Small intestine (tissue), 7 donors: ENCODE measurements around the gene WDR45B. TPM values are rescaled to one million over a fixed set of nuclear protein-coding genes. Genes with fewer than 3 reads are reported as not detected.
"Not testable (repeated sequence)": the region's sequence is repeated elsewhere in the genome, so short reads cannot be mapped to it uniquely, and the experiment has no call there.

Experiments used
- DNase-seq, 2 donors: peaks; one replicate each; pipeline versions ENCODE4 v3.0.0 to v3.0.0-alpha.2; 2013
- FAIRE-seq: peaks from 2 replicates; lab custom pipeline; 2012; peaks lifted over from hg19 to GRCh38; lab: Jason Lieb, UNC
- H3K27ac ChIP-seq, 3 donors: one replicate each; pipeline ENCODE4 v1.5.1; 2013; ENCODE audit warnings: low read length in 2 of 3, mild to moderate bottlenecking in 2 of 3, control low read depth in 1 of 3, inconsistent platforms in 1 of 3, low read depth in 1 of 3, moderate library complexity in 1 of 3
- H3K27me3 ChIP-seq, 3 donors: one replicate each; pipeline ENCODE4 v1.6.1; 2013; ENCODE audit warnings: low read length in 3 of 3, inconsistent platforms in 1 of 3; ENCODE audit not compliant: control insufficient read depth in 3 of 3, insufficient read depth in 3 of 3
- H3K36me3 ChIP-seq, 3 donors: one replicate each; pipeline ENCODE4 v1.6.1; 2013; ENCODE audit warnings: low read length in 3 of 3, inconsistent platforms in 1 of 3, low read depth in 1 of 3, mild to moderate bottlenecking in 1 of 3, moderate library complexity in 1 of 3; ENCODE audit not compliant: control insufficient read depth in 3 of 3, insufficient read depth in 2 of 3
- H3K4me1 ChIP-seq, 3 donors: one replicate each; pipeline ENCODE4 v1.6.1; 2013; ENCODE audit warnings: low read length in 2 of 3, inconsistent platforms in 1 of 3, low read depth in 1 of 3, mild to moderate bottlenecking in 1 of 3, moderate library complexity in 1 of 3; ENCODE audit not compliant: control insufficient read depth in 3 of 3, insufficient read depth in 2 of 3
- H3K4me3 ChIP-seq, 3 donors: one replicate each; pipeline ENCODE4 v1.5.1; 2013; ENCODE audit warnings: low read length in 3 of 3, control low read depth in 1 of 3, inconsistent platforms in 1 of 3, low read depth in 1 of 3, mild to moderate bottlenecking in 1 of 3, moderate library complexity in 1 of 3
- H3K9me3 ChIP-seq, 2 donors: one replicate each; pipeline ENCODE4 v1.6.1; 2013; ENCODE audit warnings: low read depth in 1 of 2, low read length in 1 of 2; ENCODE audit not compliant: control insufficient read depth in 2 of 2, insufficient read depth in 1 of 2
- WGBS, 3 donors: extraction: QIAGEN DNeasy Blood & Tissue Kit; methylation state at CpG; one replicate each; pipeline ENCODE4 v1.1.7; 2013; 5-methylcytosine and 5-hydroxymethylcytosine counted together
- polyA plus RNA-seq, 4 donors: library from polyadenylated mRNA; stranded (reverse) in 3 of 4; unstranded in 1 of 4; fragments of 200-250 nt in 3 of 4; fragments of 120-200 nt in 1 of 4; gene quantifications; one replicate each; pipeline versions ENCODE4 v1.2.1 to v1.2.3, GENCODE V29; 2013
- donor health status: healthy with polysubstance abuse.
- donor health status: control.
- donor health status: control.
- donor health status: Bipolar disorder and iron deficiency.
- donor health status: healthy.

The WDR45B gene
- polyA plus RNA-seq, 4 donors: 60.4 to 69.7 (median 66.3) TPM

GRCh38 chr17:82658331-82658730 is 10.1 kb upstream of the WDR45B start:
- no peak overlapping the region for H3K4me3 ChIP-seq
- H3K27ac ChIP-seq: no peak overlapping the region
- FAIRE-seq: no peak
- no peak for DNase-seq
- peaks cover 0 to 72% (median 0%) of the 10 kb centered on the region in 3 donors for H3K36me3 ChIP-seq
- no peaks in the 10 kb centered on the region for H3K27me3 ChIP-seq
- peaks cover 0 to 10% of the 10 kb centered on the region in 2 donors for H3K9me3 ChIP-seq
- peaks cover 0 to 20% (median 0%) of the 10 kb centered on the region in 3 donors for H3K4me1 ChIP-seq
- WGBS, 3 donors: 96 to 97% (median 97%) methylated on average over 23 of the region's 23 CpGs

- Histone ChIP-seq H3K4me3 (no peak overlapping the region), H3K27ac (no peak overlapping the region), H3K9me3 (peaks cover 0 to 10% of the 10 kb centered on the region in 2 donors), H3K36me3 (peaks cover 0 to 68% (median 0%) of the 10 kb centered on the region in 3 donors), H3K4me1 (peaks cover 0 to 20% (median 0%) of the 10 kb centered on the region in 3 donors), H3K27me3 (no peaks in the 10 kb centered on the region)
- WGBS, 3 donors: 96 to 97% (median 97%) methylated on average over 19 of the region's 19 CpGs
- FAIRE-seq: no peak
- DNase-seq: no peak
Measured at GRCh38 chr17:82657926-82658325, 9.7 kb upstream of the WDR45B start.

GRCh38 chr17:82656266-82656665 is 8.0 kb upstream of the WDR45B start:
- FAIRE-seq: no peak
- Histone ChIP-seq H3K4me1 (peaks cover 0 to 20% (median 0%) of the 10 kb centered on the region in 3 donors), H3K36me3 (peaks cover 0 to 58% (median 0%) of the 10 kb centered on the region in 3 donors), H3K4me3 (no peak overlapping the region), H3K27me3 (no peaks in the 10 kb centered on the region), H3K9me3 (peaks cover 0 to 10% of the 10 kb centered on the region in 2 donors), H3K27ac (no peak overlapping the region)
- no peak for DNase-seq
- WGBS, 3 donors: 89 to 94% (median 91%) methylated on average over 16 of the region's 16 CpGs

- DNase-seq: peak; percentile 65 to 76
- H3K36me3 ChIP-seq: peaks cover 0 to 51% (median 0%) of the 10 kb centered on the region in 3 donors
- no peak for FAIRE-seq
- H3K4me1 ChIP-seq: peaks cover 0 to 20% (median 0%) of the 10 kb centered on the region in 3 donors
- 33 to 66% (median 52%) methylated on average over 13 of the region's 13 CpGs for WGBS, 3 donors
- no peak overlapping the region for H3K4me3 ChIP-seq
- peaks cover 0 to 10% of the 10 kb centered on the region in 2 donors for H3K9me3 ChIP-seq
- H3K27ac ChIP-seq: peak overlapping the region; percentile 38 to 88 (median 72)
- no peaks in the 10 kb centered on the region for H3K27me3 ChIP-seq
Measured at GRCh38 chr17:82655523-82655922, 7.3 kb upstream of the WDR45B start.

- H3K27ac ChIP-seq: peak overlapping the region; percentile 38 to 88 (median 72)
- H3K27me3 ChIP-seq: no peaks in the 10 kb centered on the region
- DNase-seq (peak; percentile 72 to 75), FAIRE-seq (no peak)
- H3K36me3 ChIP-seq: peaks cover 0 to 46% (median 0%) of the 10 kb centered on the region in 3 donors
- 29 to 44% (median 33%) methylated on average over 15 of the region's 15 CpGs for WGBS, 3 donors
- peak overlapping the region in 1 of 3 donors; percentile 8 for H3K4me3 ChIP-seq
- H3K4me1 ChIP-seq: peaks cover 0 to 20% (median 0%) of the 10 kb centered on the region in 3 donors
- H3K9me3 ChIP-seq: peaks cover 0 to 10% of the 10 kb centered on the region in 2 donors
Measured at GRCh38 chr17:82655038-82655479, 6.8 kb upstream of the WDR45B start.

- peaks cover 0 to 20% (median 0%) of the 10 kb centered on the region in 3 donors for H3K4me1 ChIP-seq
- H3K36me3 ChIP-seq: peaks cover 0 to 42% (median 0%) of the 10 kb centered on the region in 3 donors
- H3K27me3 ChIP-seq, H3K4me3 ChIP-seq, FAIRE-seq, DNase-seq: not testable (repeated sequence)
- peak overlapping the region; percentile 38 to 88 (median 72) for H3K27ac ChIP-seq
- peaks cover 0 to 10% of the 10 kb centered on the region in 2 donors for H3K9me3 ChIP-seq
- 55 to 78% (median 73%) methylated on average over 6 of the region's 6 CpGs for WGBS, 3 donors
Measured at GRCh38 chr17:82654611-82655010, 6.4 kb upstream of the WDR45B start.

GRCh38 chr17:82653651-82654528 is 5.6 kb upstream of the WDR45B start:
- no peak overlapping the region for H3K4me3 ChIP-seq

GRCh38 chr17:82650723-82651122 is 2.5 kb upstream of the WDR45B start:
- FAIRE-seq: no peak
- WGBS, 3 donors: 70 to 72% (median 72%) methylated on average over 10 of the region's 10 CpGs

More at GRCh38 chr17:82653651-82654528, 5.6 kb upstream of the WDR45B start:
- 74 to 82% (median 78%) methylated on average over 30 of the region's 30 CpGs for WGBS, 3 donors
- peaks cover 0 to 20% (median 0%) of the 10 kb centered on the region in 3 donors for H3K4me1 ChIP-seq
- no peaks in the 10 kb centered on the region for H3K27me3 ChIP-seq
- H3K27ac ChIP-seq: peak overlapping the region in 2 of 3 donors; percentile 72 to 88
- peaks cover 0 to 5% of the 10 kb centered on the region in 2 donors for H3K9me3 ChIP-seq
- DNase-seq (no peak), FAIRE-seq (no peak)
- H3K36me3 ChIP-seq: peaks cover 0 to 35% (median 0%) of the 10 kb centered on the region in 3 donors

More at GRCh38 chr17:82650723-82651122, 2.5 kb upstream of the WDR45B start:
- H3K36me3 ChIP-seq: peaks cover 0 to 18% (median 0%) of the 10 kb centered on the region in 3 donors
- no peak overlapping the region for H3K27ac ChIP-seq
- H3K4me1 ChIP-seq: peaks cover 0 to 21% (median 0%) of the 10 kb centered on the region in 3 donors
- H3K9me3 ChIP-seq: no peaks in the 10 kb centered on the region
- no peaks in the 10 kb centered on the region for H3K27me3 ChIP-seq
- H3K4me3 ChIP-seq: no peak overlapping the region
- DNase-seq: no peak
